Iris pigment epithelial cell (primary cell): ENCODE measurements around the gene GSTA2.
A peak's percentile ranks its signal among the peaks of the same experiment; 100 is the strongest.
"Not testable (repeated sequence)": the region's sequence is repeated elsewhere in the genome, so short reads cannot be mapped to it uniquely, and the experiment has no call there.

ENCODE experiments used
- DNase-seq: peaks from one replicate; pipeline ENCODE4 v3.0.0-alpha.2; 2011; ENCODE audit warnings: low read depth

GSTA2 gene

DNA sequence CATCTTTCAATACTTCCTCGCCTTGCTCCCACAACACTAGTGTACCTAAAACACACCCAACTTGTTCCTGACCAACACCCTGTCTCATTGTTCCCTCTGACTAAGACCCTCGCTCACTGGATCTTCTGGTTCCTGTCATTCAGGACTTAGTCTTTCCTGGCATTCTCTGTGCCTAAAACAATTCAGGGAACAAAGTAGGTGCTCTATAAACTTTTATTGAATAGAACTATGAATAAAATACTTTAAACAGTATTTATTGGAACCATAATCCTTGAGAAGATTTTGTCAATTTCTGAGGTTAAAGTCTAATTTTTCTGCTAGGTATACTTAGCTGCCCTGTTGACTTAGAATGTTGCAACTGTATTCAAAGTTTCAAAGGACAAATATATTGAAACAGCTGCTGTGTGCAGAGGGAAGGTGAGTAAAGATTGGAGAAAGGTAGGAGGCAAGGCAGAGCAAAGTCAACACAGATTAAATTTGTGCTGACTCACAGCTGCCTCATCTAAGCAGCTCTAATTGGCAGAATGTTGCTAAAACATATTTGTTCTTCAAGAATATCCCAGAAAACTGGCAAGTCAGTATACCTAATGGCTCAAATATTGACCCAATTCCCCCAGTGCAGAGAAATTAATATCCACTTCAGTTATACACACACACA, 37.6 kb downstream of the GSTA2 start:
- peak; percentile 24 for DNase-seq

DNA sequence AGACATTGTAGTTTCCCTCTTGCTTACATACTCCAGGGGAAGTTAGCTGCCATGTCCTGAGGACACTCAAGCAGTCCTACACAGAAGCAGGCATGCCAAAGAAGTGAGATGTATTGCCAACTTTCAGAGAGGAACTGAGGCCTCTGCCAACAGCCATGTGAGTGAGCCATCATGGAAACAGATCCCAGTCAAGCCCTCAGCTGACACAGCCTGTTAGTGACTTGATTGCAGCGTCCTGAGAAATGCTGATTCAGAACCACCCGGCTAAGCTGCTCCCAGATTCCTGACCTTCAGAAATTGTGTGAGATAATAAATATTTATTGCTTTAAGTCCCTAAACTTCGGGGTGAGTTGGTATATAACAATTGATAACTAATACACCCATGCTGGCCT, 38.1 kb downstream of the GSTA2 start:
- peak; percentile 4 for DNase-seq

DNA sequence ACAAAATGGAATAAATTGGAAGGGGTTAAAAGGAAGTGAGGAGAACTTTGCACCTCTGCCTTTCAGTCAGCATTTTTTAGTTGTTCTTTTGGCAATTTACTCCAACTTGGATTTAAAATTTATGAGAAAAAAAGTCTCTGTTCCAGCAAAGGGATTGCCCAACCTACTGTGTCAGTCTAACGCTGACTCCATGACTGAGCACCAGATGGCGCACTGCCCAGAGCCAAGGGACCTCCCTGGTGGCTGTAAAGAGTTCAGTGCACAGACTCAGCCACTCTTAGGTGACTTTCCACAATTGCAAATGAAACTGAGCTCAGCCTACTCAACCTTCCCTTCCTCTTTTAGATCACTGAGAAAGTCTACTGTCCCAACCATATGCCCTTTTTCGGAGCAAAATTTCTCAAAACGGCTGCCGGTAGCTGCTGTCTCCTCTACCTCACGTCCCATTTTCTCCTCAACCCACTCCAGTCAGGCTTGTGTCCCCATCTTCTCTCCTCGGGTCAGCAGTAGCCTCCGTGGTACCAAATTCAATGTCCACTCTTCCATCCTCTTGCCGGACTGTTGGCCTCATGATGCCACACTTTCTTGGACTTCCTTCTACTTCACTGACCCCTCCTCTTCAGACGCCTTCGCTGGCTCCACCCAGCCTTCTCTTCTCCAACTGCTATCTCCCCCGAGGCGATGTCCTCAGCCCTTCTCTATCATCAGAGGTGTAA, 38.7 kb downstream of the GSTA2 start:
- peak; percentile 69 for DNase-seq

DNA sequence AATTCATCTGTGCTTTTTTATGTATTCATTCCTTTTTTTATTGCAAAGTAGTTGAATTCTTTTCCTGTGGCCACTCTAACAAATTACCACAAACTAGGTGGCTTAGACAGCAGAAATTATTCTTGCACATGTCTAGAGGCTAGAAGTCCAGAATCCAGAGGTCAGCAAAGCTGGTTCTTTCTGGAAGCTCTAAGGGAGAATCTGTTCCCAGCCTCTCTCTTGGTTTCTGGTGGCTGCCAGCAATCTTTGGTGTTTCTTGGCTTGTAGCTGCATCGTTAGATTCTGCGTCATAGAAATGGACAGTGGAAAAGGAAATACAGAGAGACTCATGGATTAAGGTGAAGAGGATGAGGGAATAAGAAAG, 39.3 kb downstream of the GSTA2 start:
- DNase-seq: peak; percentile 35

DNA sequence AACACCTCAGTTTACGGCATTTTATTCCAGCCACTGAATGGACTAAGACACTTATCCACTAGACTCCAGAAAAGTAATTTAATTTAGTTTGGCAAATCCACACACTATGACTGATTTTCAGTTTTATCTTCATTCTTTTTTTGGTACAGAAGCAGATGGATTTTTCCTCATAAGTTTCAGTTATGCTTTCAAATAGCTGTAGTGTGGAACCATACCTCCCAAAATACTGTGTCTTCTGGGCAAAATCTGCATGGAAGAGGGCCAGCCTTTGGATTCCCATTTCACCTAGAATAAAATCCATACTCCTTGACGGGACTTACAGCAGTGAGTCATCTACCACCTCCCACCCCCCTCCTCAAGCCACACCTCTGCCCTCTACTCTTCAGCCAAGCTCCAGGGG, 43.0 kb downstream of the GSTA2 start:
- DNase-seq: no peak

DNA sequence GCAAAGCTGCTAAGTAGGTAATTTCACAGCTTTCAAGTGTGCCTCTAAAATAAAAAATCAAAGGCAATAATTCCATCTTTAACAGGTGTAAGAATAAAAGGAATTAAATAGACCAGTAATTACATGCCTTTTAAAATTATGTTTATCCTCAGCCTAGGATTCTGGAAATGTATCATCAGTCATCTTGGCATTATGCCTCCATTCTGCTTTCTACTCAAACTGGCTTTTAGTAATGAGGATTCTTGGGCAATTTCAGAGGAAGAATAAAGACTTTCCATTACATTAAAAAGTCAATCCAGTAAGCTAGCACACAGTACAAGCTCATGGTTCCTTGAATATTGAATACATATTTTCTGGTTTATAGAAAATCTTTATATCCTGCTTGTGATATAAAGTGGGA, 44.7 kb downstream of the GSTA2 start:
- peak; percentile 21 for DNase-seq

DNA sequence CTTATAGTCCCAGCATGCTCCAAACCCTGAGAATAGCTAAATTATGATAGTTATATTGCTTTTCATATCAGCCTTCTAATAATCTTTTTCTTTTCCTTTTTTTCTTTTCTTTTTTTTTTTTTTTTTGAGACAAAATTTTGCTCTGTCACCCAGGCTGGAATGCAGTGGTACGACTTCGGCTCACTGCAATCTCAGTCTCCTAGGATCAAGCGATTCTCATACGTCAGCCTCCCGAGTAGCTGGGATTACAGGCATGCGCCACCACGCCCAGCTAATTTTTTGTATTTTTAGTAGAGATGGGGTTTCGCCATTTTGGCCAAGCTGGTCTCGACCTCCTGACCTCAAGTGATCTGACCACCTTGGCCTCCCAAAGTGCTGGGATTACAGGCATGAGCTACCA, 48.5 kb downstream of the GSTA2 start:
- DNase-seq: not testable (repeated sequence)

DNA sequence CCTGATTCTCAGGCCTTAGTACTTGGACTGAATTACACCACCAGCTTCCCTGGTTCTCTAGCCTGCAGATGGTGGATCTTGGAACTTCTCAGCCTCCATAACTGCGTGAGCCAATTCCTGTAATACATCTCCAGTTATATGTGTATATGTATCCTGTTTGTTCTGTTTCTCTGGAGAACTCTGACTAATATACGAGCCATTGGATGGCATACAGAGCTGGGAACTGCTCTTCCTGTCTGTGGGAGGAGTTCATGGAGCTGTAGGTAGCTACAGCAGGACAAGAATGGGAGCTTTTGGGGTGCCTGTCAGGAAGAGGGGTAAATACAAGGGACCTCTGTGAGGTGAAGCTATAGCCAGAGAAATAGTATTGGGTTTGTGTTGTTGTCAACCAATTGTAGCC, 51.1 kb downstream of the GSTA2 start:
- DNase-seq: no peak

DNA sequence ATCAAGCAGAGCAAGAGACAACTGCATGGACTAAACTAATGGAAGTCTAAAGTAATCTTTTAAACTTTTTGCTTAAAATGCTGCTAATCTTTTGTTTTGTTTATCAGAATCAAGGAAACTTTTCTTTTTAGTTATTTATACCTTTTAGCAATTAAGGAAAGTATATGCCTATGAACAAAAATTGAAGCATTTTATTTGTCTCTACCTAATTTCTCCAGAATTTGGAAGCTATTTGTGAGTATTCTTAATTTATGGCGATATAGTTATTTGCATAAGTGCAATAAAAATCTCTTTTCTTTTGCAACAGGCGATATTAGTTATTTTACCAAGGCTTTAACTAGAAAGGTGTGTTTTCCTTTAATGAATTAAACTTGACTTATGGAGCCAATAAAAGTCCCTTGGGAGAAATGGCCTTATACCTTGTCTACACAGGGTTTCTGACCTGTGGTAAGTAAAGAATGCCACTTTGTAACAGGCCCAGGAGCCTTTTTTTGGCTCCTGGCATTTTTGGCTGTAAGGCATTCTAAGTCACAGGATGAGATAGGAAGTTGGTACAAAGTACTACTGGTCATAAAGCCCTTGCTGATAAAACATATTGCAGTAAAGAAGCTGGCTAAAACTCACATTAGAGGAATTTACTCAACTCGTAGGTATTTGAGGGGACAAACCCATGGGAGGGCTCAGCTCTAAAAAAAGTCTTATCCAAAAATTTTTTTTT, 55.2 kb downstream of the GSTA2 start:
- DNase-seq: no peak

DNA sequence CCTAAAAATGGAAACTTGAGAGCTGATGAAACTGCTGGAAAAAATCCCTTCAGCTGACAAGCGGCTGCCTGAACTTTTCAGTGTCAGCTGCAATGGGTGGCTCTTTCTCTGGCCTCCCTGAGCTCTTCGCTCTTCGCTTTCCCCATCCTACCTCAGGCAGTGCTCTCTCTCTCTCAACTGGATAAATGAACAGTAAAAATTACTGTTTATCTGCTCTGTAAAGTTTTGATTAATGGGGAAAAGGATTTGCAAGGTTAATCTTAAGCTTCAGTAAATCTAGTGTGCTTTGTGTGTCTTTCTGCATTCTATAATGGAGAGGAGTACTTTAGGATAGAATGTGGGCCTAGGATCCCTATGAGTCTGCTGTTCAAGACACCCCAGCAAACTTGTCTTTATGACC, 57.3 kb downstream of the GSTA2 start:
- DNase-seq: no peak

DNA sequence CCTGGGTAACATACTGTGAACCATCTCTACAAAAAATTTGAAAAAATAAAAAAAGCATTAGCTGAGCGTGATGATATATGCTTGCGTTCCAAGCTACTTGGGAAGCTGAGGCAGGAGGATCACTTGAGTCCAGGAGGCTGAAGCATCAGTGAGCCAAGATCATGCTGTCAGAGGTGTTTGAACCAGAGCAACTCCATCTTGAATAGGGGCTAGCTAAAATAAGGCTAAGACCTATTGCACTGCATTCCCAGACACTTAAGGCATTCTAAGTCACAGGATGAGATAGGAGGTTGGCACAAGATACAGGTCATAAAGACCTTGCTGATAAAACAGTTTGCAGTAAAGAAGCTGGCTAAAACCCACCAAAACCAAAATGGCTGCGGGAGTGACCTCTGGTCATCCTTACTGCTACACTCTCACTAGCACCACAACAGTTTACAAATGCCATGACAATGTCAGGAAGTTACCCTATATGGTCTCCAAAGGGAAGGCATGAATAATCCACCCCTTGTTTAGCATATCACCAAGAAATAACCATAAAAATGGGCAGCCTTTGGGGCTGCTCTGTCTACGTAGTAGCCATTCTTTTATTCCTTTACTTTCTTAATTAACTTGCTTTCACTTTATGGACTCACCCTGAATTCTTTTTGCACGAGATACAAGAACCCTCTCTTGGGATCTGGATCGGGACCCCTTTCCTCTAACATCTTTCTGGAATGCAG, 58.3 kb downstream of the GSTA2 start:
- DNase-seq: not testable (repeated sequence)

DNA sequence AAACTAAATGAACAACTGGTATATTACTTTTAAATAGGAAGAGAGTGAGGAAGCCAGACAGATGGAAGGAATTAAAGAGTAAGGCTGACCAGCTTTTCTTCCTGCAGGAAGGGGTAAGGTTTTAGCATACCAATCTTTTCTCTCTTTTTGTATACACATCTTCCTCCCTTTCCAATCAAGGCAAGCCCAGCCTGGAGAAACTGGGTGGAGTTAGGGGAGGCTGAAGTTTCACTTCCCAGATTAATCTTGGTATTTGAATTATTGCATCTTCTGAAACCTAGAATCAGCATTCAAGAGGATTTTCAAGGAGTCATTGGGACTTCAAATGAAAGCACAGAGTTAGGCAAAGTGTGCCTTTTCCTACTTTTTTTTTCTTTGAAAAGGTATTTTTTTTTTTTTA, 59.2 kb downstream of the GSTA2 start:
- DNase-seq: no peak
